H1 (cell line): ENCODE data around the gene PSD2. TPM values are rescaled to one million over a fixed set of nuclear protein-coding genes. Genes with fewer than 3 reads are reported as not detected.
A peak's percentile ranks its signal among the peaks of the same experiment; 100 is the strongest.

Experiments used
- CTCF ChIA-PET: fragments of 300-600 bp; sonication (Branson Sonifier 250); formaldehyde crosslinking; loops from one replicate; lab custom pipeline; 2021; ENCODE audit not compliant: partially characterized antibody; lab: Charles Lee
- POLR2A ChIA-PET: fragments of 300-600 bp; sonication (Branson Sonifier 250); formaldehyde crosslinking; loops from one replicate; lab custom pipeline; 2021; ENCODE audit warnings: inconsistent platforms; ENCODE audit not compliant: partially characterized antibody; lab: Charles Lee
- DNase-seq, 2 experiments: peaks; one replicate each; pipeline versions ENCODE4 v3.0.0 to v3.0.0-alpha.2; 2010 to 2022; ENCODE audit warnings: low spot score in 2 of 2, low read depth in 1 of 2, mixed read lengths in 1 of 2
- FAIRE-seq: peaks from 2 replicates; lab custom pipeline; 2011; peaks lifted over from hg19 to GRCh38; lab: Jason Lieb, UNC
- H2AFZ ChIP-seq: 2 replicates; pipeline ENCODE4 v1.8.1; 2012; ENCODE audit warnings: low read length, inconsistent platforms
- H2AK5ac ChIP-seq: 2 replicates; pipeline ENCODE4 v1.6.1; 2013; ENCODE audit warnings: low read depth, low read length
- H2BK120ac ChIP-seq: replicated peaks from 2 replicates; pipeline ENCODE3; 2013; ENCODE audit warnings: low read depth, low read length, inconsistent platforms
- H2BK12ac ChIP-seq: 2 replicates; pipeline ENCODE4 v1.6.1; 2013; ENCODE audit warnings: low read depth, low read length
- H2BK15ac ChIP-seq: 2 replicates; pipeline ENCODE4 v1.6.1; 2013; ENCODE audit warnings: low read length
- H2BK20ac ChIP-seq: 2 replicates; pipeline ENCODE4 v1.6.1; 2013; ENCODE audit warnings: low read length
- H2BK5ac ChIP-seq: 2 replicates; pipeline ENCODE4 v1.6.1; 2013; ENCODE audit warnings: low read depth, low read length
- H3K14ac ChIP-seq: 2 replicates; pipeline ENCODE4 v1.6.1; 2013; ENCODE audit warnings: inconsistent platforms; ENCODE audit not compliant: insufficient read length
- H3K18ac ChIP-seq: 2 replicates; pipeline ENCODE4 v1.6.1; 2013; ENCODE audit warnings: low read length; ENCODE audit errors: extremely low read depth
- H3K23ac ChIP-seq: 2 replicates; pipeline ENCODE4 v1.6.1; 2013; ENCODE audit warnings: inconsistent platforms; ENCODE audit not compliant: insufficient read length
- H3K23me2 ChIP-seq: 2 replicates; pipeline ENCODE4 v1.6.1; 2013; ENCODE audit warnings: low read depth, low read length
- H3K27ac ChIP-seq: 2 replicates; pipeline ENCODE4 v1.6.1; 2011; ENCODE audit warnings: low read depth, low read length, inconsistent platforms
- H3K27me3 ChIP-seq, 4 experiments: replicated peaks in 1 of 4; 1 replicate in 1 of 4; 2 replicates in 3 of 4; pipeline versions ENCODE4 v1.6.1 to v1.8.1; 2011 to 2013; ENCODE audit warnings: low read length in 3 of 4, mild to moderate bottlenecking in 3 of 4, inconsistent platforms in 2 of 4, mixed read lengths in 2 of 4, moderate library complexity in 1 of 4; ENCODE audit not compliant: control insufficient read depth in 3 of 4, insufficient read depth in 3 of 4; ENCODE audit errors: extremely low read depth in 1 of 4
- H3K36me3 ChIP-seq, 4 experiments: 2 replicates each; pipeline versions ENCODE4 v1.6.1 to v1.8.1; 2011 to 2013; ENCODE audit warnings: mild to moderate bottlenecking in 4 of 4, low read length in 3 of 4, moderate library complexity in 2 of 4, control low read depth in 1 of 4, inconsistent platforms in 1 of 4; ENCODE audit not compliant: insufficient read depth in 4 of 4, control insufficient read depth in 2 of 4
- H3K4ac ChIP-seq: replicated peaks from 2 replicates; pipeline ENCODE3; 2013; ENCODE audit warnings: low read length, low read depth, mixed read lengths, inconsistent platforms; ENCODE audit not compliant: insufficient read length
- H3K4me1 ChIP-seq, 4 experiments: replicated peaks in 1 of 4; 1 replicate in 1 of 4; 2 replicates in 3 of 4; pipeline versions ENCODE4 v1.6.1 to v1.8.1; 2011 to 2013; ENCODE audit warnings: low read length in 3 of 4, inconsistent platforms in 2 of 4, mixed read lengths in 1 of 4; ENCODE audit not compliant: insufficient read depth in 4 of 4, control insufficient read depth in 3 of 4
- H3K4me2 ChIP-seq, 2 experiments: 2 replicates each; pipeline versions ENCODE4 v1.6.1 to v1.8.1; 2011 to 2013; ENCODE audit warnings: low read depth in 2 of 2, low read length in 2 of 2, control low read depth in 1 of 2, inconsistent platforms in 1 of 2, mild to moderate bottlenecking in 1 of 2; ENCODE audit not compliant: insufficient read depth in 1 of 2
- H3K4me3 ChIP-seq, 4 experiments: fragments of 200-600, 300-600 bp in 1 of 4; sonication (generic), shearing (Covaris generic), sonication (Bioruptor Twin) in 1 of 4; 2 replicates each; pipeline versions ENCODE4 v1.5.1 to v1.8.1; 2011 to 2016; ENCODE audit warnings: low read length in 4 of 4, low read depth in 3 of 4, control low read depth in 2 of 4, inconsistent platforms in 2 of 4, mild to moderate bottlenecking in 2 of 4, mixed read lengths in 1 of 4, moderate library complexity in 1 of 4; ENCODE audit not compliant: insufficient read depth in 2 of 4; ENCODE audit errors: extremely low read depth in 1 of 4
- H3K56ac ChIP-seq: replicated peaks from 2 replicates; pipeline ENCODE3; 2013; ENCODE audit warnings: low read depth, mild to moderate bottlenecking, mixed read lengths, low read length, inconsistent platforms; ENCODE audit not compliant: insufficient read length
- H3K79me1 ChIP-seq: 2 replicates; pipeline ENCODE4 v1.6.1; 2013; ENCODE audit warnings: low read depth, low read length, control low read depth
- H3K79me2 ChIP-seq, 2 experiments: 2 replicates each; pipeline versions ENCODE4 v1.6.1 to v1.8.1; 2012 to 2013; ENCODE audit warnings: low read length in 2 of 2, mild to moderate bottlenecking in 2 of 2, inconsistent platforms in 1 of 2; ENCODE audit not compliant: insufficient read depth in 2 of 2, control insufficient read depth in 1 of 2
- H3K9ac ChIP-seq, 4 experiments: replicated peaks in 1 of 4; 1 replicate in 1 of 4; 2 replicates in 3 of 4; pipeline versions ENCODE4 v1.6.1 to v1.8.1; 2011 to 2013; ENCODE audit warnings: low read depth in 3 of 4, low read length in 3 of 4, control low read depth in 2 of 4, mild to moderate bottlenecking in 2 of 4, moderate library complexity in 2 of 4, inconsistent platforms in 1 of 4; ENCODE audit errors: extremely low read depth in 1 of 4
- H3K9me3 ChIP-seq, 2 experiments: 2 replicates each; pipeline versions ENCODE4 v1.6.1 to v1.8.1; 2012 to 2013; ENCODE audit warnings: mild to moderate bottlenecking in 2 of 2, moderate library complexity in 2 of 2, control low read depth in 1 of 2, inconsistent platforms in 1 of 2, low read depth in 1 of 2, low read length in 1 of 2, mixed read lengths in 1 of 2; ENCODE audit not compliant: insufficient read depth in 2 of 2
- H4K20me1 ChIP-seq, 2 experiments: replicated peaks in 1 of 2; 2 replicates each; pipeline versions ENCODE3 to v1.8.1; 2011 to 2013; ENCODE audit warnings: inconsistent platforms in 2 of 2, low read length in 2 of 2, mild to moderate bottlenecking in 1 of 2; ENCODE audit not compliant: insufficient read depth in 2 of 2, control insufficient read depth in 1 of 2
- H4K5ac ChIP-seq: 2 replicates; pipeline ENCODE4 v1.6.1; 2013; ENCODE audit warnings: low read length, low read depth, mixed read lengths, inconsistent platforms; ENCODE audit not compliant: insufficient read length
- H4K8ac ChIP-seq: 2 replicates; pipeline ENCODE4 v1.8.0; 2013; ENCODE audit warnings: mild to moderate bottlenecking, moderate library complexity, low read length, inconsistent platforms; ENCODE audit not compliant: insufficient read depth; ENCODE audit errors: extremely low read depth
- H4K91ac ChIP-seq: replicated peaks from 2 replicates; pipeline ENCODE3; 2013; ENCODE audit warnings: low read length, mixed read lengths, inconsistent platforms; ENCODE audit not compliant: insufficient read length
- BRCA1 ChIP-seq: IDR thresholded peaks from 2 replicates; pipeline ENCODE4 v1.6.1; 2012; ENCODE audit warnings: low read depth, low read length, improper control_type of control experiment
- CTCF ChIP-seq, 3 experiments: IDR thresholded peaks; 1 replicate in 2 of 3; 2 replicates in 1 of 3; pipeline versions ENCODE4 v1.5.1 to v1.6.1; 2011; ENCODE audit warnings: low read length in 3 of 3, mild to moderate bottlenecking in 3 of 3, inconsistent platforms in 2 of 3, low read depth in 1 of 3, moderate library complexity in 1 of 3; ENCODE audit not compliant: insufficient read depth in 1 of 3; ENCODE audit errors: control extremely low read depth in 1 of 3
- JUND ChIP-seq: IDR thresholded peaks from 2 replicates; pipeline ENCODE4 v1.6.1; 2011; ENCODE audit warnings: mild to moderate bottlenecking, improper control_type of control experiment, low read length
- MAFK ChIP-seq: IDR thresholded peaks from 2 replicates; pipeline ENCODE4 v1.6.1; 2012; ENCODE audit warnings: low read depth, mild to moderate bottlenecking, improper control_type of control experiment, low read length
- RAD21 ChIP-seq, 2 experiments: IDR thresholded peaks in 1 of 2; conservative IDR thresholded peaks in 1 of 2; 2 replicates each; pipeline ENCODE4 v1.6.1; 2011; ENCODE audit warnings: low read depth in 2 of 2, low read length in 2 of 2, improper control_type of control experiment in 1 of 2, inconsistent platforms in 1 of 2, mild to moderate bottlenecking in 1 of 2, moderate library complexity in 1 of 2
- RXRA ChIP-seq: IDR thresholded peaks from 2 replicates; pipeline ENCODE4 v1.6.1; 2011; ENCODE audit warnings: low read depth, mild to moderate bottlenecking, low read length, moderate library complexity; ENCODE audit not compliant: insufficient read depth
- WGBS, 2 experiments: shearing (Covaris generic) in 1 of 2; methylation state at CpG; one replicate each; pipeline versions ENCODE4 v1.1.6 to v1.1.7; 2013 to 2015; ENCODE audit warnings: low lambda C conversion rate in 2 of 2, mixed read lengths in 2 of 2, inconsistent platforms in 1 of 2, low coverage in 1 of 2, missing lambda C conversion rate in 1 of 2; ENCODE audit not compliant: insufficient replicate concordance in 2 of 2, insufficient coverage in 1 of 2, insufficient read length in 1 of 2; ENCODE audit errors: extremely low coverage in 1 of 2, missing lambda C conversion rate in 1 of 2; 5-methylcytosine and 5-hydroxymethylcytosine counted together
- polyA plus RNA-seq, 7 experiments: library from polyadenylated mRNA; depleted of rRNA in 3 of 7; stranded (reverse) in 5 of 7; unstranded in 2 of 7; fragments of >200 nt in 5 of 7; fragments of 200-250 nt in 2 of 7; gene quantifications; 1 replicate in 5 of 7; 2 replicates in 1 of 7; 4 replicates in 1 of 7; pipeline versions ENCODE4 v1.2.1 to v1.2.3, GENCODE V29; 2011 to 2013; ENCODE audit warnings: missing spikeins in 2 of 7, mixed read lengths in 2 of 7
- total RNA-seq: library from RNA; stranded (reverse); fragmentation: NEBNext Ultra II Directional; extraction: Animal tissue kit (Norgen Biotek cat#: 25700); gene quantifications from 2 replicates; pipeline ENCODE4 v1.2.1, GENCODE V29; 2021
- TF ChIP-seq, protein P1 (sequence below): IDR thresholded peaks from 2 replicates; pipeline ENCODE4 v1.6.1; 2012; ENCODE audit warnings: inconsistent platforms

The PSD2 gene
- total and polyA plus RNA-seq, 2 of the 8 experiments (the other 6 are each of a cell fraction or from before 2014, with no cell fraction given), result 0.06 to 0.14 TPM

GRCh38 chr5:139787568-139788293, 7.9 kb upstream of the PSD2 start:
- no peak overlapping the region for H3K27ac ChIP-seq
- H3K4me2 ChIP-seq, result peak overlapping the region; percentile 62 to 88
- H2BK5ac ChIP-seq, result no peak overlapping the region
- H4K8ac ChIP-seq, result peak overlapping the region; percentile 95; the same call in 1 of the 2 replicates
- FAIRE-seq (peak; percentile 55), DNase-seq (peak in 1 of 2 experiments; percentile 100)
- no peak overlapping the region for H2AK5ac ChIP-seq
- 0 out of 2 replicates have a peak overlapping the region, but pooled peaks have one; percentile 39 for H2BK12ac ChIP-seq
- peaks cover 3% of the 10 kb centered on the region; the same call in 1 of the 2 replicates for H3K23me2 ChIP-seq
- no peak overlapping the region for H4K5ac ChIP-seq
- whole genome bisulfite sequencing, 2 experiments, result 1% methylated on average over 39 of the region's 57 CpGs; no CpG with 5 or more reads in 1 of the 2 experiments
- peak overlapping the region; percentile 98 for H2AFZ ChIP-seq
- no peak overlapping the region for H3K23ac ChIP-seq
- H2BK15ac ChIP-seq, result peak overlapping the region; percentile 29; the same call in 1 of the 2 replicates
- POLR2A ChIA-PET, result interaction anchor here (1.2 to 2.8 kb wide), 2 partner anchors 8 to 75 kb away, joined by 4 to 7 read pairs; partner anchors contain the start of gene PSD2
- H3K27me3 ChIP-seq, result peaks cover 0 to 22% (median 16%) of the 10 kb centered on the region in 4 experiments; a peak in 5 of 7 replicates
- peak overlapping the region; percentile 9 for H3K56ac ChIP-seq
- H3K14ac ChIP-seq, result no peak overlapping the region
- H3K4ac ChIP-seq, result peak overlapping the region; percentile 57
- peak overlapping the region; percentile 39 to 82 (median 66) for H3K4me3 ChIP-seq
- CTCF ChIA-PET, result interaction anchor here (0.6 to 10.1 kb wide), 64 partner anchors 11 to 367 kb away, joined by 3 to 276 read pairs (median 5); partner anchors contain the start of gene PSD2
- peak overlapping the region; percentile 71; the same call in 1 of the 2 replicates for H3K18ac ChIP-seq
- H3K36me3 ChIP-seq, result no peaks in the 10 kb centered on the region
- no peaks in the 10 kb centered on the region for H3K9me3 ChIP-seq
- no peak overlapping the region for H4K91ac ChIP-seq
- no peak overlapping the region for H2BK120ac ChIP-seq
- H2BK20ac ChIP-seq, result no peak overlapping the region
- H4K20me1 ChIP-seq, result no peaks in the 10 kb centered on the region
- H3K79me2 ChIP-seq, result no peaks in the 10 kb centered on the region
- peaks cover 0 to 5% (median 5%) of the 10 kb centered on the region in 4 experiments; a peak in 5 of 7 replicates for H3K4me1 ChIP-seq
- H3K79me1 ChIP-seq, result no peaks in the 10 kb centered on the region
- peak overlapping the region in 2 of 4 experiments; percentile 15 to 42; a peak in 4 of 7 replicates for H3K9ac ChIP-seq
- TF ChIP-seq RAD21 (IDR thresholded peaks at IDR 0.05 in 1 of 2, conservative IDR thresholded peaks at IDR 0.05 in 1 of 2; ENCODE audit: low read depth in 2 of 2, low read length in 2 of 2), result peak; percentile 96 to 99
- TF ChIP-seq JUND, result peak; percentile 46; the same call in 1 of the 2 replicates
- TF ChIP-seq RXRA, result no peak
- TF ChIP-seq CTCF (IDR thresholded peaks at IDR 0.05; ENCODE audit: control extremely low read depth in 1 of 3, insufficient read depth in 1 of 3, low read depth in 1 of 3, low read length in 3 of 3), result peak in 2 of 3 experiments; percentile 95 to 98; a peak in 3 of 4 replicates
- TF ChIP-seq MAFK, result no peak
- TF ChIP-seq BRCA1, result peak; percentile 56; the same call in 1 of the 2 replicates
- TF ChIP-seq, protein P1, sequence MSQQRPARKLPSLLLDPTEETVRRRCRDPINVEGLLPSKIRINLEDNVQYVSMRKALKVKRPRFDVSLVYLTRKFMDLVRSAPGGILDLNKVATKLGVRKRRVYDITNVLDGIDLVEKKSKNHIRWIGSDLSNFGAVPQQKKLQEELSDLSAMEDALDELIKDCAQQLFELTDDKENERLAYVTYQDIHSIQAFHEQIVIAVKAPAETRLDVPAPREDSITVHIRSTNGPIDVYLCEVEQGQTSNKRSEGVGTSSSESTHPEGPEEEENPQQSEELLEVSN, result 0 out of 2 replicates have a peak, but pooled peaks have one; percentile 27
